Kidney epithelial cell (primary cell): ENCODE data around the gene RAPGEFL1. TPM values are rescaled to one million over a fixed set of nuclear protein-coding genes. Genes with fewer than 3 reads are reported as not detected.

Experiments
- DNase-seq: peaks from one replicate; pipeline ENCODE4 v3.0.0-alpha.2; 2010; ENCODE audit warnings: low read depth
- H3K27me3 ChIP-seq: 2 replicates; pipeline ENCODE4 v1.6.0; 2011; ENCODE audit warnings: low read length; ENCODE audit not compliant: control insufficient read depth, insufficient read depth
- H3K36me3 ChIP-seq: 2 replicates; pipeline ENCODE4 v1.5.1; 2011; ENCODE audit warnings: low read length; ENCODE audit not compliant: control insufficient read depth, insufficient read depth
- H3K4me3 ChIP-seq: 2 replicates; pipeline ENCODE4 v1.5.1; 2011; ENCODE audit warnings: low read depth, mild to moderate bottlenecking, control low read depth, low read length
- total RNA-seq: library from RNA; depleted of rRNA; stranded (reverse); fragments of >200 nt; gene quantifications from 2 replicates; pipeline ENCODE4 v1.2.3, GENCODE V29; 2015
- TF ChIP-seq, protein P1 (sequence below): IDR thresholded peaks from 2 replicates; pipeline ENCODE4 v1.5.1; 2011; ENCODE audit warnings: mild to moderate bottlenecking, moderate library complexity, low read length, control low read depth, inconsistent platforms; ENCODE audit not compliant: insufficient read depth, poor library complexity, severe bottlenecking

RAPGEFL1 gene
- total RNA-seq, 1 donor from 2014 or later = 3.4 TPM

DNA sequence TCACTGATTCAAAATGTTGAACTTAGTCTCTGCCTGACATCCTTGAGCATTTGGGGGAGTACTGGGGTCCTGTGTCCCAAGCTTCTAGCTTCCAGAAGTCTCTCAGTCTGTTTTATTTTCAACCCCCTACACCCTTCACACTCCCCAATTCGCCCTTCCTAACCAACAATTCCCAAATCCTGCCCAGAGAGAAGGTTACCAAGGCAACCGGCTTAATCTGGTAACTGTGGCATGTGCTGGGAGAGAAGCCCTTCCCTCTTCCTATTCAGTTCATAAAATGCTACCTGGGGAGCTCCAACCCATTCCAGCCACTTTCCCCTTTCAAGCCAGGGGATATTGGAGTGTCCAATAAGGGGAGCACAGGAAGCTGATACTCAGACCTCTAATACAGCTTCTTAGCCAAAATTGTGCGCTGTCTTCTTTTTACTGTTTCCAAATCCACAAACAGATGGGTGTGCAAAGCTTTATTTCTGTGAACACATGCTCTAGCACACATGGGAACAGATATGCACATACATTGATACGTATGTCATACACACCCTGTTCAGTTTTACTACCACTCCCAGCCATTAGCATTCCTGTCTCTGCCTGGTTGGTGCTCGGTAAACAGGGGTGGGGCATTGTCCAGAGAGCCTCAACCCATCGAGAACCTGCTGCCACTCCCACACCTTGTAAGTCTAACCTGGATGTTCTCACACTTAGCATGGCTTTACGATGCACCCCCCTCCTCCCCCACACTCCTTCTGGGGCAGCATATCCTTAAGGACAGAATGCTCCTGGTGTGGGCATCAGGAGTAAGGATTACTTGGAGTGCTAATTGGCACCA, 1.1 kb upstream of the RAPGEFL1 start:
- TF ChIP-seq, protein P1, sequence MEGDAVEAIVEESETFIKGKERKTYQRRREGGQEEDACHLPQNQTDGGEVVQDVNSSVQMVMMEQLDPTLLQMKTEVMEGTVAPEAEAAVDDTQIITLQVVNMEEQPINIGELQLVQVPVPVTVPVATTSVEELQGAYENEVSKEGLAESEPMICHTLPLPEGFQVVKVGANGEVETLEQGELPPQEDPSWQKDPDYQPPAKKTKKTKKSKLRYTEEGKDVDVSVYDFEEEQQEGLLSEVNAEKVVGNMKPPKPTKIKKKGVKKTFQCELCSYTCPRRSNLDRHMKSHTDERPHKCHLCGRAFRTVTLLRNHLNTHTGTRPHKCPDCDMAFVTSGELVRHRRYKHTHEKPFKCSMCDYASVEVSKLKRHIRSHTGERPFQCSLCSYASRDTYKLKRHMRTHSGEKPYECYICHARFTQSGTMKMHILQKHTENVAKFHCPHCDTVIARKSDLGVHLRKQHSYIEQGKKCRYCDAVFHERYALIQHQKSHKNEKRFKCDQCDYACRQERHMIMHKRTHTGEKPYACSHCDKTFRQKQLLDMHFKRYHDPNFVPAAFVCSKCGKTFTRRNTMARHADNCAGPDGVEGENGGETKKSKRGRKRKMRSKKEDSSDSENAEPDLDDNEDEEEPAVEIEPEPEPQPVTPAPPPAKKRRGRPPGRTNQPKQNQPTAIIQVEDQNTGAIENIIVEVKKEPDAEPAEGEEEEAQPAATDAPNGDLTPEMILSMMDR = no peak
- Histone ChIP-seq H3K36me3 (no peaks in the 10 kb centered on the region), H3K27me3 (no peaks in the 10 kb centered on the region), H3K4me3 (no peak overlapping the region)
- DNase-seq = no peak

- no peak for DNase-seq
- TF ChIP-seq, protein P1 = no peak
- Histone ChIP-seq H3K27me3 (no peaks in the 10 kb centered on the region), H3K36me3 (no peaks in the 10 kb centered on the region), H3K4me3 (no peak overlapping the region)
Measured at GRCh38 chr17:40176754-40177110, 538 bp upstream of the RAPGEFL1 start.

DNA sequence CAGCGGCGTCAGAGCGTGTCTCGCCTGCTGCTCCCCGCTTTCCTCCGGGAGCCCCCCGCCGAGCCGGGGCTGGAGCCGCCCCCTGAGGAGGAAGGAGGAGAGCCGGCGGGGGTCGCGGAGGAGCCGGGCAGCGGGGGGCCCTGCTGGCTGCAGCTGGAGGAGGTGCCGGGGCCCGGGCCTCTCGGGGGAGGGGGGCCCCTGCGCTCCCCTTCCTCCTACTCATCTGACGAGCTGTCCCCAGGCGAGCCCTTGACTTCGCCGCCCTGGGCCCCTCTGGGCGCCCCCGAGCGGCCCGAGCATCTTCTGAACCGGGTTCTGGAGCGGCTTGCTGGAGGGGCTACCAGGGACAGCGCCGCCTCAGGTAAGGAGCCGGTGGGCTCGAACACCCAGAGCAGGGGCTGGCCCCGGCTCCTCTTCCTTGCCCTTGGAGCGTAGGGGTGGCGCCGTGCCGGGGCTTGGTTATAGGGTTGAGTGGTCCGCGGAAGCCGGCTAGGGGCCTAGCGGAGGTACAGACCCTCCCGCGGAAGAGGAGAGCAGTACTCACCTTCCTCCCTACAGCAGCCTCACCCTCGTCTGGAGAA, 841 bp downstream of the RAPGEFL1 start:
- DNase-seq = no peak
- H3K36me3 ChIP-seq = no peaks in the 10 kb centered on the region
- H3K27me3 ChIP-seq = no peaks in the 10 kb centered on the region
- TF ChIP-seq, protein P1 = no peak
- H3K4me3 ChIP-seq = peak overlapping the region; percentile 46

DNA sequence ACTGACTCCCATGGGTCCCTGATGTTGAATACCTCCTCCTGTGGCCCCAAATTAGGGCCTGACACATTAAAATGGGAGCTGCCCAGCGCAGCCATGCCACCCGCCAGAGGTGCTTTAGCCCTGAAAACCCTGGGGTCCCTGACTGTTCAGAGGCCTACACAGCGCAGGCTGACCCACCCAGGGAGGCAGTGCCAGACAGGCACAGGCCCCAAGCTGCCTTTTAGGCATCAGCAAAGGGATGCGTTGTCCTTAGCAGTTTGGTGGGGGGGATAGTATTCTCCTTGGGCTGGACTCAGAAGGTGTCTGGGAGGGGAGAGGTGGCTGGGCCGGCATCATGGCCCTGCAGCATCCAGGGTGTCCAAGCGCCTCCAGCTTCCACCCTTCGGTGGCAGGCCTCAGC, 1.4 kb downstream of the RAPGEFL1 start:
- DNase-seq = no peak
- Histone ChIP-seq H3K4me3 (no peak overlapping the region), H3K36me3 (no peaks in the 10 kb centered on the region), H3K27me3 (no peaks in the 10 kb centered on the region)
- TF ChIP-seq, protein P1 = no peak

DNA sequence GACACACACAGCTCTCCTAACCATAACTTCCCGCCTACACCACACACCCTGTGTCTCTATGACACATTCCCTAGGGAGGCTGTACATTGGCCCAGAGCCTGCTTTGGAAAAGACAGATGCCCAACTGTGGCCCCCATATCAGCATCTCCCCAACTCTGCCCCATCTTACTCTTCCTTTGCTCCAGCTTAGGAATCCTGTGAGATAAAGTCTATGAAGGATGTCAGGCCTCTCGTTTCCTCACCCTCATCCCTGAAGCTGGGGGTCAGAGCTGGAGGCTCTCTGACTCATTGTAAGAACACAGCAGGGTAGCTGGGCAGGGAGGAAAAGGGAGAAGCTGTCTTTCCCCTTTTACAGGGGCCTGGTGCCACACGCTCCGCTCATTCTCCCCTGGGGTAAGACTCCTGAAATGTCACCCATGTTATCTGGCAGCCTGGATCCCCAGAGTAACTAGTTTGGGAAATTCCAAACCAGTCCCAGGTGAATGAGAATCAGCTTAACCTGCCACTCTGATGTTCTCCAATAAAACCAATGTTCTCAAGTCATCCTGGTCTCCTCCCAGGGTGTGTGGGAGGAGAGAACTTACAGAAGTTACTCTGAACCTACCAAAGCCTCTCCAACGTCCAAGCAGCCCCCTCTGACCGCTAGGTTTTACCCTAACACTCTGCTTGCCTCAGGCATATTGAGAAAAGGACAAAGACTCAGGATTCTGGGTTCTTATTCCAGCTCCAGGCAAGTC, 2.8 kb downstream of the RAPGEFL1 start:
- DNase-seq = no peak
- H3K27me3 ChIP-seq = no peaks in the 10 kb centered on the region
- H3K4me3 ChIP-seq = no peak overlapping the region
- TF ChIP-seq, protein P1 = no peak
- H3K36me3 ChIP-seq = no peaks in the 10 kb centered on the region
